Activated CD8-positive, alpha-beta memory T cell treated with anti-CD3 and anti-CD28 coated beads, Interleukin-2, amount 50 U/mL, for 24 hours (primary cell): ENCODE results near the gene STAP2.
A peak's percentile ranks its signal among the peaks of the same experiment; 100 is the strongest.
"Not testable (repeated sequence)": the region's sequence is repeated elsewhere in the genome, so short reads cannot be mapped to it uniquely, and the experiment has no call there.

Experiments
- DNase-seq: peaks from one replicate; pipeline ENCODE4 v3.0.0-alpha.2; 2020; ENCODE audit errors: extremely low read depth

The STAP2 gene

GRCh38 chr19:4357921-4358326 lies 19.3 kb upstream of the STAP2 start:
- no peak for DNase-seq

- DNase-seq: no peak
Observed at GRCh38 chr19:4357095-4357797, 18.6 kb upstream of the STAP2 start.

GRCh38 chr19:4354897-4355296 lies 16.3 kb upstream of the STAP2 start:
- DNase-seq: no peak

GRCh38 chr19:4354282-4354681 lies 15.7 kb upstream of the STAP2 start:
- DNase-seq: no peak

GRCh38 chr19:4352701-4353121 lies 14.1 kb upstream of the STAP2 start:
- peak; percentile 23 for DNase-seq

GRCh38 chr19:4350726-4351125 lies 12.1 kb upstream of the STAP2 start:
- no peak for DNase-seq

GRCh38 chr19:4350111-4350510 lies 11.5 kb upstream of the STAP2 start:
- DNase-seq: no peak

GRCh38 chr19:4349225-4349624 lies 10.6 kb upstream of the STAP2 start:
- DNase-seq: not testable (repeated sequence)

- no peak for DNase-seq
Observed at GRCh38 chr19:4347521-4347920, 8.9 kb upstream of the STAP2 start.

- no peak for DNase-seq
Observed at GRCh38 chr19:4346020-4346383, 7.4 kb upstream of the STAP2 start.

GRCh38 chr19:4345342-4346019 lies 6.9 kb upstream of the STAP2 start:
- no peak for DNase-seq

- DNase-seq: peak; percentile 73
Observed at GRCh38 chr19:4343370-4344307, 5.0 kb upstream of the STAP2 start, which contains the start of gene MPND. MPND (plus strand) TSS chr19:4343562; CDS start chr19:4343594, 32 bp downstream.

GRCh38 chr19:4342615-4343369 lies 4.2 kb upstream of the STAP2 start:
- DNase-seq: peak; percentile 85

GRCh38 chr19:4342314-4342614 lies 3.6 kb upstream of the STAP2 start:
- no peak for DNase-seq

- no peak for DNase-seq
Observed at GRCh38 chr19:4337906-4338440, 654 bp downstream of the STAP2 start.

- DNase-seq: no peak
Observed at GRCh38 chr19:4334929-4335570, 3.6 kb downstream of the STAP2 start.

- DNase-seq: no peak
Observed at GRCh38 chr19:4329858-4330257, 8.8 kb downstream of the STAP2 start.

GRCh38 chr19:4328991-4329681 lies 9.5 kb downstream of the STAP2 start:
- peak; percentile 42 for DNase-seq

GRCh38 chr19:4328243-4328990 lies 10.2 kb downstream of the STAP2 start:
- peak; percentile 92 for DNase-seq

GRCh38 chr19:4327877-4328242 lies 10.8 kb downstream of the STAP2 start:
- DNase-seq: no peak
